HPDE6-E6E7 (cell line): ENCODE results near the gene BCAS3.
"Not testable (repeated sequence)": the region's sequence is repeated elsewhere in the genome, so short reads cannot be mapped to it uniquely, and the experiment has no call there.

Source experiments
- DNase-seq: peaks from one replicate; pipeline ENCODE4 v3.0.0; 2011; ENCODE audit warnings: missing footprints; ENCODE audit errors: extremely low spot score

Gene BCAS3

GRCh38 chr17:60933739-60934138 is 256.1 kb downstream of the BCAS3 start:
- no peak for DNase-seq

DNA sequence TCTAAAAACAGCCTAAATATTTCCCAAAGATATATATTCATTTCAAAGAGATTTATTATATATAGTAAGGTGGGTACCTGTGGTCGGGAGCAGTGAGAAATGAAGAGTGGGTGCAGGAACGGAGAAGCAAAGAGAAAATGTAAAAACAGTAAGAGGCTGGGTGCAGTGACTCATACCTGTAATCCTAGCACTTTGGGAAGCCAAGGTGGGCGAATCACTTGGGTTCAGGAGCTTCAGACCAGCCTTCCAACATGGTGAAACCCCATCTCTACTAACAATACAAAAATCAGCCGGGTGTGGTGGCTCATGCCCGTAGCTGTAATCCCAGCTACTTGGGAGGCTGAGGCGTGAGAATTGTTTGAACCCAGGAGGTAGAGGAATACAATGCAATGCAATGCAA is 257.1 kb downstream of the BCAS3 start:
- no peak for DNase-seq

- DNase-seq = not testable (repeated sequence)
These were observed 258.3 kb downstream of the BCAS3 start for GRCh38 chr17:60935991-60936390.

- no peak for DNase-seq
These were observed 261.7 kb downstream of the BCAS3 start for GRCh38 chr17:60939318-60939717.

DNA sequence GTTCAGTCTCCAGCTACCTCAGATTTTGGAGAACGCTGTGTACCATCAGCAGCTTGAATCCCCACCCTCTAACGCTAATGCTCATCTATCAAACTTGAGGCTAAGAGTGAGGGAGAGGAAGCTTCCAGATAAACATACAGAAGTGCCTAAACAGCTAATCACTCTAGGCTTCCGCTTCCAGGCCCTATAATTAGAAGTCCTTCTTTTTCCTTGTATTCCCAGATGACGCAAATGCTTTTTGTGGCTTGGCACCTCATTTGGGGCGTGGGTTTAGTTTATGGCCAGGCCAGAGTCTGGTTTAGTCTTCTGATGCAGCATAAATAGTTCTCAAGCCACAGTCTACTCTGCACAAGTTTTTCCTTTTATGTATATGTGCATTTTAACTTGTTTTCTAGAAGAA is 263.4 kb downstream of the BCAS3 start:
- DNase-seq = no peak

DNA sequence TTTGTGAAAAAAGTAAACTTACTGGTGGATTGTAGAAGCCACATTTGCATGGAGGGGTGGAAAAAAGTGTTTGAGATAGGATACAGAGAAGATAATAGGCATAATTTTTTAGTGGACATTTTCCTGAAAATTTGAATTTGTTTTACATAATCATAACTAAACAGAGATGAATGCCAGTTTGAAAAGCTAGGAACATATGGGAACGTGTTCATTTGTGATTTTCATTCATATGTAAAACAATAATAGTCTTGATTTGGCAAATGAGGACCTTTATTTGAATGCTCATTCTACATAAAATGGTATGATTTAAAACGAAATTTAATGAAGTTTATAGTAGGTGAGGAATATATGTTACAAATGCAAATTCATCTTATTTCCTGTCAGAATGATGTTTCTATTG is 263.9 kb downstream of the BCAS3 start:
- DNase-seq = no peak

DNA sequence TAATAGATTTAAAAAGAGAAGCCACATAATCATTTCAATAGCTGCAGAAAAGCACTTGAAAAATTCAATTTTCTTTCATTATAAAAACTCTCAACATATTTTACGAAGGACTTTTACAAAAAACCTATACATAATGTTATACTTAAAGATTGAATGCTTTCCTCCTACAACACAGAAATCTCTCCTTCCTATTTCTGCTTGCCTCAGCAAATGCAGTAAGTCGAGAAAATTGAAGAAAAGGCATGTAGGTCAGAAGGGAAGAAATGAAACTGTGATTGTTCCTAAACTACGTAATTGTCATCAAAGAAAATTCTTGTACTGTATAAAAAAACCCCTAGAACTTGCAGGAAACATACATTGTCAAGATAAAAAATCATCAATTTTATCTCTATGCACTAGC is 267.1 kb downstream of the BCAS3 start:
- DNase-seq = no peak

DNA sequence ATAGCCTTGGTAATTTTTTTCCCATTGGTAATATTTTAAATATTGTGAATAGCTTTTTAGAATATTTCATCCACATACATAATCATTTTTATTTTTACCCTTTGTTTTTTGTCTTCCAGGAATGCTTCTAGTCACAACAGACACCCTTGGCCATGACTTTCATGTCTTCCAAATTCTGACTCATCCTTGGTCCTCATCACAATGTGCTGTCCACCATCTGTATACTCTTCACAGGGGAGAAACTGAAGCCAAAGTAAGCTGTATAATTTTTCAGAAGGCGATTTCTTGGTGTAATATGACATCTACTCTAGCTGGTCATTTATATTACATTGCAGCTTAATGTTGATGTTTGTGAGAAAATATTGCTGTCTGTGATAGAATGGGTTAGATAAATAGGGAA is 269.4 kb downstream of the BCAS3 start:
- no peak for DNase-seq

DNA sequence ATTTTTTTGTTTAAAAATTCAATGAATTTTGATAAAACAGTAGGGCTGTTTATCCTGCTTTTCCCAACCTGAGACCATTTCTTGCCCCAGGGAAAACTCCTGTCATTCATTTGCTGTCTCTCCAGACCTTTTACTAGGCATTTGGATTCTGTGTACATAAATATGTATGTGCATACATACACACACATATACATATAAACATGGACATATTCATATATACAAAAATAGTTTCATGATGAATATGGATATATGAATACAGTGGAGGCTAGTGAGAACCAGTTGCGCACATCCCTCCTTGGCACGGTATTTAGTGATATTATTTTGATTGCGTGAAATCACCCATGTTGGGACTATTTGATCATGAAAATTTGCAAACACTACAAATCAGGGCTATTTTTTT is 269.9 kb downstream of the BCAS3 start:
- DNase-seq = no peak

DNA sequence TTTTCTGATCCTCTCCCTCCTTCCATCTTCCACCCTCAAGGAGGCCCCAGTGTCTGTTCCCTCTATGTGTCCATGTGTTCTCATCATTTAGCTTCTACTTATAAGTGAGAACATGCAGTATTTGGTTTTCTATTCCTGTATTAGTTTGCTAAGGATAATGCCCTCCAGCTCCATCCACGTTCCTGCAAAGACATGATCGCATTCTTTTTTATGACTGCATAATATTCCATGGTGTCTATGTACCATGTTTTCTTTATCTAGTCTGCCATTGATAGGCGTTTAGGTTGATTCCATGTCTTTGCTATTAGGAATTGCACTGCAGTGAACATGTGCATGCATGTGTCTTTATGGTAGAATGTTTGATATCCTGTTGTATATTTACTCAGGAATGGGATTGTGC is 275.1 kb downstream of the BCAS3 start:
- no peak for DNase-seq

DNA sequence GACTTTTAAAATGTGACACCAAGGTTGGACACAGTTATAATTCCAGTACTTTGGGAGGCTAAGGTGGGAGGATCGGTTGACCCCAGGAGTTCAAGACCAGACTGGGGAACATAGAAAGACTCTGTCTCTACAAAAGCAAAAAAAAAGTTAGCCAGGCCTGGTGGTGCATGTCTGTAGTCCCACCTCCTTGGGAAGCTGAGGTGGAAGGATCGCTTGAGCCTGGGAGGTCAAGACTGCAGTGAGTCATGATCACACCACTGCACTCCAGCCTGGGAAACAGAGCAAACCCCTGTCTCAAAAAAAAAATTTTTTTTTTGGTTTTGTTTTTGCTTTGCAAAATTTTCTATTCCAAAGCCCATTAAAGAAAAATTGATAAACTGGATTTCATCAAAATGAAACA is 281.4 kb downstream of the BCAS3 start:
- DNase-seq = no peak

DNA sequence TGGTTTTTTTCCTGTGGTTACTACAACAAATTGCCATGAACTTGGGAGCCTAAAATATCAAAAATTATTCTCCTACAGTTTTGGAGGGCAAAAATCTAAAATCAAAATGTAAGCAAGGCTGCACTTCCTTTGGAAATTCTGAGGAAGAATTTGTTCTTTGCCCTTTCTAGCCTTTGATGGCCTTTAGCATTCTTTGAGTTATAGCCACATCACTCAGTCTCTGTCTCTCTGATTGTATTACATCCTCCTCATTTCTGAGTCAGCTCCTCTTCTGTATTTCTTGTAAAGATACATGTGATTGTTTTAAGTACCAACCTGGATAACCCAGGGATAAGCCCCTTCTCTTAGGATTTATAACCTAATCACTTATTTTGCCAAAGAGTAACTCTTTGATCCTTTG is 282.0 kb downstream of the BCAS3 start:
- no peak for DNase-seq

DNA sequence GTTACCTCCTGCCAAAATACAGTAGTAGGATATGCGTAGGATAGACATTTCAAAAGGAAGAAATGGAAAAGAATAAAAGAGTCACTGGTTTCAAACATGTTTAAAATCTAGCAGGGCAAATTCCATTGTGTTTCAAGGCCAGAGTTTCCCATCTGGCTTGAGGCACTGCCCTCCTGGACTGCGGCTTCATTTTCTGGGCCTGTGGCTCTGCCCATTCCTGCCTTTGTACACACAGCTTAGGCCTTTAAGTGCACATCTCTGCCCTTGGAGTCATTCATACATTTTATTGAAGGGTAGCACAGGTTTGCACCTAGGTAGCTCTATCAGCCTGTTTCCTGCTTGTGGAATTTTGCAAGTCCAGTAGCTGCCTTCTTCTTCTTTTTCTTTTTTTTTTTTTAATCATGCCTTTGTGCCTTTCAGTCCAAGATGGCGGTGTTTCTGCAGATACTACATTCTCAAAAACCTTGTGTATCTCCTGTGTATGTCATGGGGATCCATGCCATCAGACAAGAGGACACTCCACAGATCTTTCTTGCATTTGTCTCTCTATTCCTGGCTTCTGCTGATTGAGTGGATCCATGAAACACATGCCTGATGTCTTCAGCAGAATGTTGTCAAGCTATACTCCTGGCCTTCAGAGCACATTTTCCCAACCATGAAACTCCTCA is 282.9 kb downstream of the BCAS3 start:
- DNase-seq = no peak

DNA sequence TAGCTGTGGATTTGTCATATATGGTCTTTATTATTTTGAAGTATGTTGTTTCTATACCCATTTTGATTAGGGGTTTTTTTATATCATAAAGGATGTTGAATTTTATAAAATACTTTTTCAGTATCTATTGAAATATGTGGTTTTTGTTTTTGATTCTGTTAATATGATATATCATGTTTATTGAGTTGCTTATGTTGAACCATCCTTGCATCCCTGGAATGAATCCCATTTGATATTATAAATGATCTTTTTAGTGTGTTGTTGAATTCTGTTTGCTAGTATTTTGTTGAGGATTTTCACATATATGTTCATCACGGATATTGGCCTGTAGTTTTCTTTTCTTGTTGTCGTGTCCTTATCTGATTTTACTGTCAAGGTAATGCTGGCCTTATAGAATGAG is 286.5 kb downstream of the BCAS3 start:
- DNase-seq = no peak

DNA sequence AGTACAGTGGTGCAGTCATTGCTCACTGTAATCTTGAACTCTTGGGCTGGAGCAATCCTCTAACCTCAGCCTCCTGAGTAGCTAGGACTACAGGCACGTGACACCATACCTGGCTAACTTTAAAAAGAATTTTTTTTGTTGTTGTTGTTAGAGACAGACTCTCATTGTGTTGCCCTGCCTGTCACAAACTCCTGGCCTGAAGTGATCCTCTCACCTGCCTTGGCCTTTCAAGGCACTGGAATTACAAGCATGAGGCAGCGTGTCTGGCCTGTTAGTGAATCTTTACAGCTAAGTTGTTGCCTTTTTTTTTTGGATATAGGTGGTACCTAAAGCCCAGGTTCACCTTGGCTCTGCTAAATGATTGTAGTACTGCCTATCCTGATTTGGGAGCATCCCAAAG is 290.6 kb downstream of the BCAS3 start:
- no peak for DNase-seq

- DNase-seq = no peak
These were observed 291.9 kb downstream of the BCAS3 start for GRCh38 chr17:60969500-60970037.

GRCh38 chr17:60970741-60971140 is 293.1 kb downstream of the BCAS3 start:
- DNase-seq = no peak

DNA sequence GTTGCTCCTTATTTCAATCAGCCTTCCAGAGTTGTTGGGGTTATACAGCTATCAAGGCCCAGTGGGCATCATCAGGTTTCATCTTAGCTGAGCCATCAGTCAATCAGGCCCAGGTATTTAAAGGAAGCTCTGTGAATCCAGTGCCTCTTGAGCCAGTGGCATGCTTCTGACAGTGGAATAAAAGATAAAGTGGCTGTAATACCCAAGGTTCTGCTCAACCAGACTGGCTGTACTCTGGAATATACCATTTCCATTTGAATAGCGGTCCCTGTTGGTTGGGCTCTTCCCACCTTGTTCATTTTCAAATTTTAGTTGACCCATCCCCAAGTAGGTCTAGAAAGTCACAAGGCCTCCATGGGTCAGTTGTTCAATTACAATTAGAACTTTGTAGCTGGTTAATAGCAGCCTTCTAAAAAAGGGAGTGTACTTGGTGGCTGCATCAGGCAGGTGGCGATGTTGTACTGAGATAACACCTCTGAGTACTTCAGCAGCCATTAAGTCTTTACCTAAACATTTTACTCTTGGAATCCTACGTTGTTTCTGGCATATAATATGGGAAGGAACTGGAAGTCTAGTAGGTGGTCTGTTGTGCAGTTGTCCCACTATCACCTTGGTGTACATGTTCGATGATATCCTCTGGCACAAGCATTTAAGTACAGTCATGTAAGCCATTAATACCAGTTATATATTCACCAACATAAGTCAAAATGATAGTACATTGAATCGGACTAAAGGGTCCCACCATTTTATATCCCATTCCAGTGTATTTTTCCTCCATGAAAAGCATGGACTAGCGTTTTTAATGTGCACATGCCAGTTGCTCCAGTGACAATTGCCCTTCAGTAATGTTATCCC is 294.1 kb downstream of the BCAS3 start:
- peak; percentile 42 for DNase-seq

GRCh38 chr17:60976861-60977260 is 299.2 kb downstream of the BCAS3 start:
- DNase-seq = not testable (repeated sequence)

- no peak for DNase-seq
These were observed 311.7 kb downstream of the BCAS3 start for GRCh38 chr17:60989379-60989778.

DNA sequence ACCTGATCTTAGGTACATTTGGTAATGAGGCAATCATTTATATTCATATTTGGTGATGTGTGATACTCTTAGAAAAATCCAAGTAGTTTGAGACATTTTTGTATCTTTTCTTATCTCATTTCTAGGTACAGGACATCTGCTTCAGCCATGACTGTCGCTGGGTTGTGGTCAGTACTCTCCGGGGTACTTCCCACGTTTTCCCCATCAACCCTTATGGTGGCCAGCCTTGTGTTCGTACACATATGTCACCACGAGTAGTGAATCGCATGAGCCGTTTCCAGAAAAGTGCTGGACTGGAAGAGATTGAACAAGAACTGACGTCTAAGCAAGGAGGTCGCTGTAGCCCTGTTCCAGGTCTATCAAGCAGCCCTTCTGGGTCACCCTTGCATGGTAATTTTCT is 312.2 kb downstream of the BCAS3 start:
- DNase-seq = no peak

DNA sequence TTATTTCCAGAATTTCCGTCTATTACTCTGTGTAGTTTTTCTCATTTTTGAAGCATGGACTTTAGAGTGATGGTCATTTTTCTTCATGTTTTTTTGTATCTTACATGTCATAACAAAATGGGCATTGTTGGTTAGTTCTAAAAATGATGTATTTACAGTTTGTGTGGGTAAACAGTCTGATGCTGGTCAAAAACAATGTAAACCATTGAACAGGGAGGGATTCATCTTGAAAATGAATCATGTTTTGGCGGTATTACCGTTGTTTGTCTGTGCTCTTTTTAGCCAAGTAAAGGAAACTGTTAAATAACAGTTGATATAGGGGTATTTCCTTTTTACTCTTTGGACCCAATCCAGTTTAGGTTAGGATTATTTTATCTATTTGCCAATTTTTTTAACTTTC is 315.8 kb downstream of the BCAS3 start:
- DNase-seq = no peak

GRCh38 chr17:60995680-60996079 is 318.0 kb downstream of the BCAS3 start:
- DNase-seq = no peak
